Stimulated activated CD4-positive, alpha-beta T cell treated with anti-CD3 and anti-CD28 coated beads, Interleukin-12 subunit alpha, Interleukin-12 subunit beta, amount 100 ng/mL, for 48 hours (primary cell): Measurements from ENCODE around the gene DMAC2L.
A peak's percentile ranks its signal among the peaks of the same experiment; 100 is the strongest.

Experiments
- DNase-seq, 3 donors: peaks; one replicate each; pipeline ENCODE4 v3.0.0-alpha.2; 2020; ENCODE audit warnings: low read depth in 2 of 3, low spot score in 1 of 3

The DMAC2L gene

GRCh38 chr14:50321009-50321660, 9.0 kb downstream of the DMAC2L start:
- peak; percentile 45 to 56 (median 48) for DNase-seq

GRCh38 chr14:50331596-50331995, 19.5 kb downstream of the DMAC2L start:
- no peak for DNase-seq

GRCh38 chr14:50333014-50333509, 20.9 kb downstream of the DMAC2L start:
- DNase-seq: no peak

- no peak for DNase-seq
Observed at GRCh38 chr14:50334211-50334610, 22.1 kb downstream of the DMAC2L start.

GRCh38 chr14:50335389-50335788, 23.3 kb downstream of the DMAC2L start:
- DNase-seq: no peak

- DNase-seq: no peak
Observed at GRCh38 chr14:50335989-50336824, 24.1 kb downstream of the DMAC2L start.

GRCh38 chr14:50338587-50338986, 26.5 kb downstream of the DMAC2L start:
- DNase-seq: no peak

GRCh38 chr14:50339178-50339804, 27.2 kb downstream of the DMAC2L start:
- DNase-seq: no peak

GRCh38 chr14:50340045-50340444, 27.9 kb downstream of the DMAC2L start:
- DNase-seq: no peak

- no peak for DNase-seq
Observed at GRCh38 chr14:50340963-50341362, 28.8 kb downstream of the DMAC2L start.

GRCh38 chr14:50342221-50343078, 30.3 kb downstream of the DMAC2L start:
- DNase-seq: no peak

GRCh38 chr14:50343434-50343833, 31.3 kb downstream of the DMAC2L start:
- DNase-seq: no peak

GRCh38 chr14:50344116-50344775, 32.1 kb downstream of the DMAC2L start:
- peak; percentile 68 to 81 (median 78) for DNase-seq

- no peak for DNase-seq
Observed at GRCh38 chr14:50344876-50345563, 32.9 kb downstream of the DMAC2L start.

- no peak for DNase-seq
Observed at GRCh38 chr14:50345846-50346422, 33.8 kb downstream of the DMAC2L start.

GRCh38 chr14:50347521-50347920, 35.4 kb downstream of the DMAC2L start:
- no peak for DNase-seq

GRCh38 chr14:50348933-50349332, 36.8 kb downstream of the DMAC2L start:
- no peak for DNase-seq

GRCh38 chr14:50350975-50351374, 38.9 kb downstream of the DMAC2L start:
- no peak for DNase-seq

GRCh38 chr14:50352584-50352983, 40.5 kb downstream of the DMAC2L start:
- no peak for DNase-seq
